Subcutaneous abdominal adipose tissue (tissue), 5 donors: ENCODE results near the gene RNFT2.

Source experiments
- H3K27ac ChIP-seq: one replicate; pipeline ENCODE4 v1.7.0; 2013; ENCODE audit warnings: low read depth, mild to moderate bottlenecking, inconsistent platforms, low read length, moderate library complexity
- H3K27me3 ChIP-seq, 5 donors: one replicate each; pipeline ENCODE4 v1.7.0; 2013; ENCODE audit warnings: low read length in 5 of 5, inconsistent platforms in 1 of 5; ENCODE audit not compliant: control insufficient read depth in 5 of 5, insufficient read depth in 4 of 5
- H3K36me3 ChIP-seq, 5 donors: one replicate each; pipeline ENCODE4 v1.7.0; 2013; ENCODE audit warnings: low read length in 5 of 5; ENCODE audit not compliant: control insufficient read depth in 5 of 5, insufficient read depth in 5 of 5
- H3K4me1 ChIP-seq, 5 donors: one replicate each; pipeline ENCODE4 v1.7.0; 2013; ENCODE audit warnings: low read length in 5 of 5, mild to moderate bottlenecking in 3 of 5, moderate library complexity in 1 of 5; ENCODE audit not compliant: control insufficient read depth in 5 of 5, insufficient read depth in 5 of 5
- H3K4me3 ChIP-seq, 5 donors: one replicate each; pipeline ENCODE4 v1.7.0; 2013; ENCODE audit warnings: low read length in 5 of 5, low read depth in 1 of 5
- H3K9ac ChIP-seq, 5 donors: one replicate each; pipeline ENCODE4 v1.7.0; 2013; ENCODE audit warnings: low read length in 5 of 5, mild to moderate bottlenecking in 4 of 5, moderate library complexity in 3 of 5
- H3K9me3 ChIP-seq, 5 donors: one replicate each; pipeline ENCODE4 v1.7.0; 2013; ENCODE audit warnings: low read length in 5 of 5; ENCODE audit not compliant: control insufficient read depth in 5 of 5
- donor health status: healthy.
- donor health status: healthy.
- donor health status: healthy.
- donor health status: healthy.
- donor health status: healthy.

RNFT2 gene

DNA sequence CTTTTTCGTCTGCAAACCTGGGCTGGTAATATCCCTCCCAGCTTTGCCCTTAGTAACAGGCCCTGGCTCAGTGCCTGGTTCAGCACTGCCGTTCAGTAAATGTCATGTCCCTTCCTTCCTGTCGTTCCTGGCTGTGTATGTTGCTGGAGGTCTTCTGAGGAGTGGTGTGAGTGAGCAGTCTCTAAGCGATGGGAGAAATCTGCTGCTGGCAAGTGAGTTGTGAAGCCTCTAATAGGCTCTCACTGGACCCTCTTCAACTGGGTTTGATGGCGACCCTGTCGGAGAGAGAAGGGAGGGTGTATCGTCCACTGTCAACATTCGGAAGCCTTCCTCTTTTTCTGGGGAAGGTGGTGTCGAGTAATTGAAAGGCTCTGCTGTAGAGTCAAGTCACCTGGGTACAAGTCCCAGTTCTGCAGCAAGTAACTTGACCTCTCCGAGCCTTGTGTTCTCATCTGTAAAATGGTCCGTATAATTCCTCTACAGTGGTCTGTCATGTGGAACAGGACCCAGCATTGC is 80.3 kb downstream of the RNFT2 start:
- Histone ChIP-seq H3K9ac (peak overlapping the region; percentile 86 to 100 (median 98)), H3K27me3 (no peaks in the 10 kb centered on the region), H3K4me1 (peaks cover 0 to 16% (median 13%) of the 10 kb centered on the region in 5 donors), H3K4me3 (peak overlapping the region; percentile 83 to 99 (median 95)), H3K27ac (peak overlapping the region; percentile 94), H3K36me3 (no peaks in the 10 kb centered on the region), H3K9me3 (no peaks in the 10 kb centered on the region)

DNA sequence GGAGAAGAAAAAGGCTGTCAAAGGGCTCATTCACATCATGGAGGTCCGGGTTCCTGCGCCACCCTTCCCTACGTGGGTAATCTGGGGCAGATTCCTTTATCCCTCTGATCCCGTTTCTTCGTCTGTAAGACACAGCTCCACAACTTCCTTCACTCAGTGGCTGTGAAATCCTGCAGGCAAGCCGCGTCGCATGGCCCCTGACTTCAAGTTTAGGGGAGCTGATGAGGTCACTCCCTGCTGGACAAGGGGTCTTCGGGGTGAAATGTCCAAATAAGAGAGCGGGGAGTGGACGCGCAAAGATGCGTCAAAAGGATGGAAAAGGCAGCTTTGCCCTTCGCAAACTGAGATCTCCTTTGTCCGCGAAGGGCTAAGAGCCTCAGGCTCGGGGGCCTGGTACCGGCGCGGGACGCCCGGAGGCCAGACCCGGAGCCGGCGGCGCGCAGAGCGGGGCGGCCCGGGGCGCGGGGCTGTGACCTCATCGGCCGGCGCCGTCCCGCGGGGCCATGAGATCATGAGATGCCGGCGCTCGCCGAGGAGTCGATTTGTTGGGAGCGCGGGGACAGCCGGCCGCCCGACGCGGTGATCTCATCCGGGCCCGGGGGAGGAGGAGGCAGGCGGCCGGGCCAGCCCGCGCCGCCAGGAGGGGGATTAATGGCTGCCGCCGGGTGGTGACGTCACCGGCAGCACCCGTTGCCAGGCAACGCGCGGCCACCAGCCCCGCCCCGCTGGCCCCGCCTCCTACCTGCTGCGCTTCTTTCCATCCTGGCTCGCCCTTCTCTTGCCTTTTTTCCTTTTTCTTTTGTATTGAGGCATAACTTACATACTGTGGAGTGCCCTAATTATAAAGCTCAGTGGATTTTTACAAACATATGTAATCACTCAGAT is 81.1 kb downstream of the RNFT2 start:
- H3K9ac ChIP-seq: peak overlapping the region; percentile 86 to 100 (median 98)

DNA sequence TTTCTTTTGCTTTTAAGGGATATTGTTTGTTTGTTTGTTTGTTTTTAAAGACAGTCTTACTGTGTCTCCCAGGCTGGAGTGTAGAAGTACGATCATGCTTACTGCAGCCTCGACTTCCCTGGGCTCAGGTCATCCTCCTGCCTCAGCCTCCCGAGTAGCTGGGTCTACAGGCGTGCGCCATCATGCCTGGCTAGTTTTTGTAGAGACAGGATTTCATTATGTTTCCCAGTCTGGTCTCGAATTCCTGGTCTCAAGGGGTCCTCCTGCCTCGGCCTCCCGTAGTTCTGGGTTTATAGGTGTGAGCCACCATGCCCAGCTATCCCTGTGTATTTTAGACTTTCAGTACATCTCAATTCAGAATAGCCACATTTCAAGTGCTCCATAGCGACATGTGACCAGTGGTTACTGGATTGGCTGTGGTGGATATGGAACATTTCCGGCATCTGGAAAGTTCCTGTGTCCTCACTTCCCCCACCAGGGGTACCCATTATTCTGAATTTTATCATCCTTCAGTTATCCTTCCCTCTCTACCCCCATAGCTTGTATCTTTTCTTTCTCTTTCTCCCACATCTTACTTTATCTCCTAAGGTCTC is 82.0 kb downstream of the RNFT2 start:
- H3K36me3 ChIP-seq: no peaks in the 10 kb centered on the region
- H3K27me3 ChIP-seq: no peaks in the 10 kb centered on the region
- peaks cover 0 to 7% (median 5%) of the 10 kb centered on the region in 5 donors for H3K9me3 ChIP-seq
- no peak overlapping the region for H3K9ac ChIP-seq
- peaks cover 0 to 16% (median 13%) of the 10 kb centered on the region in 5 donors for H3K4me1 ChIP-seq
- no peak overlapping the region for H3K4me3 ChIP-seq
- no peak overlapping the region for H3K27ac ChIP-seq

More for the DNA sequence above, 81.1 kb downstream of the RNFT2 start:
- Histone ChIP-seq H3K4me1 (peaks cover 0 to 16% (median 13%) of the 10 kb centered on the region in 5 donors), H3K27ac (peak overlapping the region; percentile 94), H3K27me3 (no peaks in the 10 kb centered on the region), H3K9me3 (no peaks in the 10 kb centered on the region), H3K4me3 (peak overlapping the region; percentile 83 to 99 (median 95)), H3K36me3 (no peaks in the 10 kb centered on the region)

DNA sequence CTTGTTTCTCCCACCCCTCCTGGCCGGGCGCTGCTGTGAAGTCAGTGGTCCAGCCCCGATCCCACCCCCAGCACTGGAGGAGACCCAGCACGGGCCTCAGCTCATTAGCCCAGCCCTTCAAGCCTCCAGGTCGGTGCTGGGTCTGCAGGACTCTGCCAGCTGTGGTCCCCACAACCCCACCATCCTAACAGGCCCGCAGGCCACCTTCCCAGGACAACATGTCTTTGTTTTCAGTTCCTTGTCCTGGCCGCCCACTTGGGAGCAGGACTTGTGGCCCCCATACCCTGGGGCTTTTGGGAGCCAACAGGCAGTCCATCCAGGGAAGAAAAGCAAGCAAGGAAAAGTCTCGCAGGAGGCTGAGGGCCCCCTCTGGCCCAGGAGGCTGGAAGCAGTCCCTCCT is 83.2 kb downstream of the RNFT2 start:
- no peak overlapping the region for H3K27ac ChIP-seq
- H3K4me3 ChIP-seq: no peak overlapping the region
- H3K36me3 ChIP-seq: no peaks in the 10 kb centered on the region
- no peak overlapping the region for H3K9ac ChIP-seq
- peaks cover 0 to 8% (median 5%) of the 10 kb centered on the region in 5 donors for H3K9me3 ChIP-seq
- peaks cover 0 to 16% (median 13%) of the 10 kb centered on the region in 5 donors for H3K4me1 ChIP-seq
- H3K27me3 ChIP-seq: no peaks in the 10 kb centered on the region

DNA sequence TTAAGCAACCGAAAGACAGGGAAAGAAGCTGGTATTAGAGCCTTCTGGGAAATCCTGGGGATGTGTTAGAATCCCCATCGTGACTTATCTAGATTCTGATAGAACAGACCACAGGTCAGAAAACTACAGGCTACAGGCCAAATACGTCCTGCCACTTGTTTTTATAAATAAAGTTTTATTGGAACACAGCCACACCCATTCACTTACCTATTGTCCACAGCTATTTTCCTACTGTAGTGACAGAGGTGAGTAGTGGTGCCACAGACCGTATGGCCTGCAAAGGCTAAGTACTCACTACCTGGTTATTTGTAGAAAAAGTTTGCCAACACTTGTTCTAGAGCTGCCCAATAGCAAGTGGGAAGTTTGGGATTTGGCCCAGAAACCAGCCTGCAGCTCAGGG is 89.3 kb downstream of the RNFT2 start:
- H3K27me3 ChIP-seq: no peaks in the 10 kb centered on the region
- no peaks in the 10 kb centered on the region for H3K36me3 ChIP-seq
- H3K27ac ChIP-seq: no peak overlapping the region
- H3K4me1 ChIP-seq: no peaks in the 10 kb centered on the region
- peaks cover 0 to 8% (median 5%) of the 10 kb centered on the region in 5 donors for H3K9me3 ChIP-seq
- H3K4me3 ChIP-seq: no peak overlapping the region
- no peak overlapping the region for H3K9ac ChIP-seq

DNA sequence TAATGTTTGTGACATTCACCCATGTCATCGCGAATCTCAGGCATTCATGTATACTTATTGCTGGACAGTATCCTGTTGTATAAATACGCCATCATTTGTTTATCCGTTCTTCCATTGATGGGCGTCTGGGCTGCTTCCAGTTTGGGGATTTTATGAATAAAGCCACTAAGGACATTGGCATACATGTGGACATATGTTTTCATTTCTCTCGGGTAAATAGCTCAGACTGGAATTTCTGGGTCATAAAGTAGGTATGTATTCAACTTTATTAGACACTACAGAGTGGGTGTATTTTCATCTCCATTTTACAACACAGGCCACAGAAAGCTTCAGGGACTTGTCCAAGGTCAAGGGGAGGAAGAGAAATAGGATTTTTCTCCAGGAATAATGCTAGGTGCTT is 94.2 kb downstream of the RNFT2 start:
- Histone ChIP-seq H3K4me1 (peaks cover 0 to 7% (median 4%) of the 10 kb centered on the region in 5 donors), H3K27ac (no peak overlapping the region), H3K27me3 (no peaks in the 10 kb centered on the region), H3K4me3 (no peak overlapping the region), H3K9me3 (no peaks in the 10 kb centered on the region), H3K9ac (no peak overlapping the region), H3K36me3 (no peaks in the 10 kb centered on the region)

DNA sequence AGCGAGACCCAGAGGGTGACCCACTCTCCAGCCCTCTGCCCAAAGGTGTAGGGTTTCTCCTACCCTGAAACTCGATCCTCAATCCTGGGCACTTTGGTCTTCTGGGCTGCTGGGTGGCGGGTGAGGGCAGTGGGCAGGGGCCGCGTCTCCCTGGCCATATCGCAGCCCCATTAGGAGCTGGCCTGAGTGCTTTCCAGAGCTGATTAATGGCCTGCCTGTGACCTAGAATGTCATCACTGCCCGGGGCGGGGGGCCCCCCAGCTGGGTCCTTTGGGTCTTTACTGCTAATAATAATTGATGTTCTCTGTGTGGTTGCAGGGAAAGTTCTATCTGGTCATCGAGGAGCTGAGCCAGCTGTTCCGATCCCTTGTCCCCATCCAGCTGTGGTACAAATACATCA is 95.4 kb downstream of the RNFT2 start:
- H3K27ac ChIP-seq: no peak overlapping the region
- H3K9me3 ChIP-seq: no peaks in the 10 kb centered on the region
- no peaks in the 10 kb centered on the region for H3K27me3 ChIP-seq
- peaks cover 0 to 14% (median 10%) of the 10 kb centered on the region in 5 donors for H3K4me1 ChIP-seq
- H3K4me3 ChIP-seq: no peak overlapping the region
- H3K9ac ChIP-seq: no peak overlapping the region
- H3K36me3 ChIP-seq: no peaks in the 10 kb centered on the region

DNA sequence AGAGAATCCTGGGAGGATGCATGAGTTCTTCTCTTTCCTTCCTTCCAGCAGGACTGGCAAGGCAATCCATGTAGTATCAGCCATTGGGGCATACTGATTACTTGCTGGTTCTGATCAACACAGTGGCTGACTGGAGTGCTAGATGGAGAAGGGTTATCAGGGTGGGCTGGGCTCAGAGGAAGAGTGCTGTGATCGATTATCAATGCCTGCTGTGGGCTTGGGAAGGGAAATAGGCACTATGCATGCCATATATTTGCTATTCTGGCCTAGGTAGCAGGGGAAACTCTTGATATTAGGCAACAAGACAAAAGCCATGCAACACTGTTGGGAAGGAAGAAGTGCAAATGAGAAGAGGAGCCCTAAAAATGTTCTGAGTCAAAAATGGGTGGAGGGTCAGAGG is 97.4 kb downstream of the RNFT2 start:
- Histone ChIP-seq H3K4me1 (peaks cover 0 to 17% (median 11%) of the 10 kb centered on the region in 5 donors), H3K36me3 (no peaks in the 10 kb centered on the region), H3K4me3 (no peak overlapping the region), H3K9me3 (no peaks in the 10 kb centered on the region), H3K9ac (no peak overlapping the region), H3K27ac (no peak overlapping the region), H3K27me3 (no peaks in the 10 kb centered on the region)

DNA sequence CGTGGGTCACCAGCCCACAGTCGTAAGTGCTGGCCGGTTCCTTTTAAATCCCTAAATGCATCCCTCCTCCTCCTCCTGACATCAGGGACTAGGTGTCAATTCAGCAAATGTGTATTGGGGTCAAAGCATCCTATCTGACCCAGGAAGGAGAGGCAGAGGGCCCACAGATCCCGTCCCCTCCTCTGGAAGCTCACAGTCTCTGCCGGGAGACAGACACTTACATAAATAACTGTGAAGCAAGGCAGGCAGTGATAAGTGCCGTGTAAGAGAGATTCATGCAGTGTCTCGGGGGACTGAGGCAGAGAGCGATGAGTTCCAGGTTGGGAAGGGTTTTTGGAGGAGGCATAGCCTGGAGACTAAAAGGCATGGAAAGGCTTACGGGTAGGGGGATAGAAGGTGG is 99.0 kb downstream of the RNFT2 start:
- peaks cover 0 to 17% (median 11%) of the 10 kb centered on the region in 5 donors for H3K4me1 ChIP-seq
- H3K4me3 ChIP-seq: no peak overlapping the region

DNA sequence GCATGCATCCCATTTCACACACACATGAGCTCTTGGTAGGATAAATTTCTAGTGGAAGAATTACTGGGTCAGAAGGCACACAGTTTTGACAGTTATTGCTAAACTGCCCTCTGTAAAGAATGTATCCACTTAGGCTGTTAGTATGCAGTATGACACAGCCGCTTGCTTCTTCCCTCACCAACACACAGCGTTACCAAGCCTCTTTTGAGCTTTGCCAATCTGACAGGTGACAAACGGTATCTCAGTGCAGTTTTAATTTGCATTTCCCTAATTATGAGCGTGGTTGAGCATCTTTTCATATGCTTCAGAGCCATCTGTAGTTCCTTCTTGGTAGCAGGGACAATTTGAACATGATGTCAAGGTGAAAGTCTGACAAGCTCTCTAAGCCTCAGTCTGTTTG is 100.2 kb downstream of the RNFT2 start:
- H3K9me3 ChIP-seq: no peaks in the 10 kb centered on the region
- H3K4me3 ChIP-seq: peak overlapping the region in 1 of 5 donors; percentile 17
- H3K27me3 ChIP-seq: no peaks in the 10 kb centered on the region
- H3K36me3 ChIP-seq: no peaks in the 10 kb centered on the region
- no peak overlapping the region for H3K9ac ChIP-seq
- no peak overlapping the region for H3K27ac ChIP-seq
- peaks cover 0 to 17% (median 11%) of the 10 kb centered on the region in 5 donors for H3K4me1 ChIP-seq

More for the DNA sequence above, 99.0 kb downstream of the RNFT2 start:
- no peaks in the 10 kb centered on the region for H3K36me3 ChIP-seq
- H3K9ac ChIP-seq: no peak overlapping the region
- no peaks in the 10 kb centered on the region for H3K27me3 ChIP-seq
- no peak overlapping the region for H3K27ac ChIP-seq
- H3K9me3 ChIP-seq: no peaks in the 10 kb centered on the region
